ENCODE measurements around the gene AQP1. TPM values are rescaled to one million over a fixed set of nuclear protein-coding genes. Genes with fewer than 3 reads are reported as not detected.

AQP1 gene
- polyA plus RNA-seq, 3 donors = 201 to 251 (median 206) TPM

DNA sequence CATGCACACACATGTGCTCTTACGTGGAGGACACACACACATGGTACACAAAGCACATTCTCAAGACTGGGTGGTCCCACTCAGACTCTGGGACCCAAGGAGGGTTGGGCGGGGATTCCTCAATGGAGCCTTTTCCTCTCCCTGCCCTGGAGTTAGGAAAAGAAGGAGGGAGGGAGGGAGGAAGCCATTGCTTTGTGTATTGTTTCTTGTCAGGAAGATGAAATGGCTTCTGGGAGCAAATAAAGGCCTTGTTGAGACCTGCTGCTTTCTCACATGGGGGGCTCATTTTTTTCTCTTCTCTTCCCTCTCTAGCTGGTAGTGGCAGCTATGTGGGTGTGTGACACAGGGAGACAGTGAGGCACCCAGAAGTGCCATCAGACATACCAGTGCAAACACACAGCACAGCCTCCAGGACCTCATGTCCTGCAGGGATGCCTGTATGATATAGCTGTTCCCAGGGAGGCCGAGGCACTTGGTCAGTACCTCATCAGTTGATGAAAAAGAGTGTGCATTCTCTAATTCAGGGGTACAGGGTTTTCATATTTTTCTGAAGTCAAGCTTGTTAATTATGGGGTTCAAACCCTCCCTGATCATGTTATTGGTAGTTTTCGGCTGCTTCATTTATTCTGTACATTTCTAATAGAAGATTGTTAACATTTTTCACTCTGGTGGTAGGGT is 5.7 kb downstream of the AQP1 start:
- DNase-seq = no peak

DNA sequence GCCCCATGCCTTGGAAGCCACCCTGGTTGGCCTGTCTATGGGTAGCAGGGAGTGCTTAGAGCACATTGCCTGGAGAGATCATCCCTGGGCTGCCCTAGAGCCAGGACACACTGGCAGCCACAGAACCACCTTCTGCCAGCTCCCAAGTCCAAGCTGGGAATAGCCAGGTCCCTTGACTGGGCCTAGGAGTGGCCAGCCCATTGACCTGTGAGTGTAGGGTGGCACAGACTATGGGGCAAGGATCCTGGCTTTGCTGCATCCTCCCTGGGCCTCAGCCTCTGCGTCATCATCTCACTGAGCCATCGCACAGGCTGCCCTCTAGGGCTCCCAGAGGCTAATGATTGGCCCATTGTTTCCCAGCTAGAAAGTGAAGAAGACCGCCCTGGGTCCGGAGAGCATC is 7.0 kb downstream of the AQP1 start:
- no peak for DNase-seq

DNA sequence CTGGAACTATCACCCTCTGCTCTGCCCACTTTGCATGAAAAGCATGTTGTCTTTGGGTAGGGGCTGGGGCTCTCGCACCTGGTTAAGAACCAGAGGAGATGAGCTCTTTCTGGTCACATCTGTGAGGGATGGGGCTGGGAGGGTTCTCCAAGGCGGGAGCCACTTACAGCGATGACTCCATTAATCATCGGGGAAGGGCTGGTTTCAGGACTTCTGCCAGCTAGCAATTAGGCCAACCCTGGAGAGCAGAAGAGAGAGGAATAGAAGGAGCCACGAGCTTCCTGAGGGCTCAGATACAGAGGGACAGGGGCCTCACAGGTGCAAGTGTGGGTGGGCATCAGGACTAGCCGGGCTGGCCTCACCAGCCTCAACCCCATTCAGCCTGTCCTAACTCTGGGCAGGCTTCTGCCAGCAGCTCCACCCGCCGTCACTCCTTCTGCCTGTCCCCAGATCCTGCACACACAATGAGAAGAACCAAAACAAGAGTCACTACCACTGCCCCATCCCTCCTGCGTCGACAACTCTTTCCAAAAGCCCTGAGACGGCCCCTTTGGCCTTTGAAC is 8.4 kb downstream of the AQP1 start:
- DNase-seq = no peak

DNA sequence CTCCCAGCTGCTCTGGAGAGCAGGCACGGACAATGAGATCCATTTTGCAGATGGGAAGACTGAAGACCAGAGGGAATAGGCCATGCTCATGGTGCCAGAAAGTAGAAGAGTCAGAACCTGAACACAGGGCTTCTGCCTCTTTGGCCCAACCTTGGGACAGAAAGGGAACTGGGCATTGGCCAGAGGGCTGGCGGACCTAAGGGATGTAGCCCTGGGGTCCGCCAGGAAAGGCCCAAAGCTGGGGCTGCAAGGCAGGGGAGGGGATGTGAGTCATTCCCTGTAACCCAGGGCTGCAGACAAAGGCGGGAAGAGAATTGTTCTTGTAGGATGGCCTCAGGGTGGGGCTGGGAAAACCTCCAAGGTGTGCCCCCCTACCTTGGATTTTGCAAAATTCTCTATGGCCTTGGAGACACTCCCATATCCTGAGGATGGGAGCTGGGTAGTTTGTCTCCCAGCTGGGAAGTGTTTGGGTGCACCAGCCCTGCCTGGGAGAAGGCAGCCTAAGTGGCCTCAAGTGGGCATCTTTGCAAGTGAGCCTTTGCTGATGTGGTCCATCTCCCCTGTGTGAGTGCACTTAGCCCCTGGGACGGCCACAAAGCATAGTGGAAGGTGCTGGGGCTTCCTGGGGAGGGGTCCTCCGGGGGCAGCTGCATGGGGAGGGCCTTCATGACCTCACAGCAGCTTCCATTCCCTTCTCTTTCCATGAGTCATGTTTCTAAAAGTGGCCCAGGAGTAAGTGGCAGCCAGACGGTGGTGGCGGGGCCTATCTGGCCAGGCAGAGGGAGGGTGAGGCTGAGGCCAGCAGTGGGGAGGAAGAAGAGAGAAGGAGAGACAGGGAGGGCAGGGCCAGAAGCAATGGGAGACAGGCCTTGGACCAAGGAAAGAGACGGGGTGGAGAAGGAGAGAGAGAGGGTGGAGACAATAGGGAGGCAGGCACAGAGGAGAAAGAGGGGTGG is 9.2 kb downstream of the AQP1 start:
- no peak for DNase-seq

DNA sequence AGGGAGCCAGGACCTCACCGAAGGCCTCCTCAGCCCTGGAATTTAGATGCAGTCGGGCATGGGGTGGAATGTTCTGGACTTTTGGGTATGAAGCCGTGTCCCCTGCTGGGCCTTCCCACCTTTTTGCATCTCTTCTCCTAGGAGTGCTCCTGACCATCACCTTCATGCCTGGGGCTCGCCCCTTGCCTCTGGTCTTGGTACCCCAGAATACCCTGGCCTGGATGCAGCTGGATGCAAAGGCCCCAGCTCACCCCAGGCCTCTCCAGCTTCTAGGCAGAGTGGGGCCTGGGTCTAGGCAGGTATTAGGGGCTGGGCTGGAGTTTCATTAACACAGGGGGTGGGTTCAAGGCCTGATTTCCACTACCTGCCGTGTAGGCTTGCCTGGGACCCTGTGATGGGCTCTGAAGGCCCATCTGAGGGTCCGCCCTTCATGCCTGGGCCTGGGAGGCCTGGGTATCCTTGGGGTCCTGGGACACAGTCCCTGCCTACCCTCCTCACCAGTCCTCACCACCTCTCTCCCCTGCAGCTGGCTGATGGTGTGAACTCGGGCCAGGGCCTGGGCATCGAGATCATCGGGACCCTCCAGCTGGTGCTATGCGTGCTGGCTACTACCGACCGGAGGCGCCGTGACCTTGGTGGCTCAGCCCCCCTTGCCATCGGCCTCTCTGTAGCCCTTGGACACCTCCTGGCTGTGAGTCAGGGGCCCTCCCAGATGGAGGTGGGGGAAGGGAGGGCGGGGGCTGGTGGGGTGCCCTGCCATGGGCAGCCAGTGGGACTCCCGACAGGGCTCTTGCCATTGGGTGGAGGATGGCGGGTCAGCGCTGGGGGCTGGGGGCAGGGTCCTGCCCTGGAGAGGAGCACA is 10.1 kb downstream of the AQP1 start:
- no peak for DNase-seq

DNA sequence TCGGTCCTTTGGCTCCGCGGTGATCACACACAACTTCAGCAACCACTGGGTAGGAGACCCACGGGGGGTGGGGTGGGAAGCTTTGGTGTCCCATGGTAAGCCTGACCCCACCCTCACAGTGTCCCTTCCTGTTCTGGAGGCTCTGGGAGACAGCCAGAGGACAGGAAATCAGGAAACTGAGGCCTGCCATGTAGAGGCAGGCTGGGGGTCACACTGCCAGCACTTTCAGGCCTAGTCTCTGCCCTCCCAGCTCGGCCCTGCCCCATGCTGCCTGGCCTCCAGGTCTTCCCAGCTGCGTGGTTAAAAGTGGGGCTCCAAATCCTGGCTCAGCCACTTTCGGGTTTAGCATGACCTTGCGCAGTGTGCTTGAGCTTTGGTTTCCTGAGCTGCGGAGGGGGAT is 10.9 kb downstream of the AQP1 start:
- no peak for DNase-seq

DNA sequence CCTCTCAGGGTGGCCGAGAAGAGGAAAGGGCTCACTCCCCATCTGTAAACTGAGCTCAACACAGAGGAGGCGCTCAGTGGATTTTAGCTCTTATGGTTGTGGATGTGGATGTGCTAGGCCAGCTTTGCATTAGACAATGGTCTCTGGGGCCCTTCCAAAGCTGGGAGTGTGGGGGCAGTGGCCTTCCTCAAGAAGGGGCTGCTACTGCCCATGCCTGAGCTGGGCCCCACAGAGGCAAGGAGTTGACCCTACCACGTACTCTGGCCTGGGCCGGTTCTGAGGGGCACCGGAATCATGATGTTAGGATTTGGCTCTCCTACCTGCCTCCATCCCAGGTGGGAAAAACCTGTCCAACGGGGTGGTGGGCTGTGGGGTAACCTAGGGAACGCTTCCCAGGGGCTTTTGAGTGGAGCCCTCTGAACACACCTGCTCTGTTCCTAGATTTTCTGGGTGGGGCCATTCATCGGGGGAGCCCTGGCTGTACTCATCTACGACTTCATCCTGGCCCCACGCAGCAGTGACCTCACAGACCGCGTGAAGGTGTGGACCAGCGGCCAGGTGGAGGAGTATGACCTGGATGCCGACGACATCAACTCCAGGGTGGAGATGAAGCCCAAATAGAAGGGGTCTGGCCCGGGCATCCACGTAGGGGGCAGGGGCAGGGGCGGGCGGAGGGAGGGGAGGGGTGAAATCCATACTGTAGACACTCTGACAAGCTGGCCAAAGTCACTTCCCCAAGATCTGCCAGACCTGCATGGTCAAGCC is 11.5 kb downstream of the AQP1 start:
- no peak for DNase-seq

DNA sequence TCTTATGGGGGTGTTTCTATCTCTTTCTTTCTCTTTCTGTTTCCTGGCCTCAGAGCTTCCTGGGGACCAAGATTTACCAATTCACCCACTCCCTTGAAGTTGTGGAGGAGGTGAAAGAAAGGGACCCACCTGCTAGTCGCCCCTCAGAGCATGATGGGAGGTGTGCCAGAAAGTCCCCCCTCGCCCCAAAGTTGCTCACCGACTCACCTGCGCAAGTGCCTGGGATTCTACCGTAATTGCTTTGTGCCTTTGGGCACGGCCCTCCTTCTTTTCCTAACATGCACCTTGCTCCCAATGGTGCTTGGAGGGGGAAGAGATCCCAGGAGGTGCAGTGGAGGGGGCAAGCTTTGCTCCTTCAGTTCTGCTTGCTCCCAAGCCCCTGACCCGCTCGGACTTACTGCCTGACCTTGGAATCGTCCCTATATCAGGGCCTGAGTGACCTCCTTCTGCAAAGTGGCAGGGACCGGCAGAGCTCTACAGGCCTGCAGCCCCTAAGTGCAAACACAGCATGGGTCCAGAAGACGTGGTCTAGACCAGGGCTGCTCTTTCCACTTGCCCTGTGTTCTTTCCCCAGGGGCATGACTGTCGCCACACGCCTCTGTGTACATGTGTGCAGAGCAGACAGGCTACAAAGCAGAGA is 12.2 kb downstream of the AQP1 start:
- DNase-seq = no peak

DNA sequence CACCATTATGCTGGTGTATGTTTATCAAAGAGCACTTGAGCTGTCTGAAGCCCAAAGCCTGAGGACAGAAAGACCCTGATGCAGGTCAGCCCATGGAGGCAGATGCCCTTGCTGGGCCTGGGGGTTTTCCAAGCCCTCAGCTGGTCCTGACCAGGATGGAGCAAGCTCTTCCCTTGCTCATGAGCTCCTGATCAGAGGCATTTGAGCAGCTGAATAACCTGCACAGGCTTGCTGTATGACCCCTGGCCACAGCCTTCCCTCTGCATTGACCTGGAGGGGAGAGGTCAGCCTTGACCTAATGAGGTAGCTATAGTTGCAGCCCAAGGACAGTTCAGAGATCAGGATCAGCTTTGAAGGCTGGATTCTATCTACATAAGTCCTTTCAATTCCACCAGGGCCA is 13.0 kb downstream of the AQP1 start:
- no peak for DNase-seq

DNA sequence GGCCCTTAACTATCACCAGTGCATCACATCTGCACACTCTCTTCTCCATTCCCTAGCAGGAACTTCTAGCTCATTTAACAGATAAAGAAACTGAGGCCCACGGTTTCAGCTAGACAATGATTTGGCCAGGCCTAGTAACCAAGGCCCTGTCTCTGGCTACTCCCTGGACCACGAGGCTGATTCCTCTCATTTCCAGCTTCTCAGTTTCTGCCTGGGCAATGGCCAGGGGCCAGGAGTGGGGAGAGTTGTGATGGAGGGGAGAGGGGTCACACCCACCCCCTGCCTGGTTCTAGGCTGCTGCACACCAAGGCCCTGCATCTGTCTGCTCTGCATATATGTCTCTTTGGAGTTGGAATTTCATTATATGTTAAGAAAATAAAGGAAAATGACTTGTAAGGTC is 13.5 kb downstream of the AQP1 start:
- no peak for DNase-seq

DNA sequence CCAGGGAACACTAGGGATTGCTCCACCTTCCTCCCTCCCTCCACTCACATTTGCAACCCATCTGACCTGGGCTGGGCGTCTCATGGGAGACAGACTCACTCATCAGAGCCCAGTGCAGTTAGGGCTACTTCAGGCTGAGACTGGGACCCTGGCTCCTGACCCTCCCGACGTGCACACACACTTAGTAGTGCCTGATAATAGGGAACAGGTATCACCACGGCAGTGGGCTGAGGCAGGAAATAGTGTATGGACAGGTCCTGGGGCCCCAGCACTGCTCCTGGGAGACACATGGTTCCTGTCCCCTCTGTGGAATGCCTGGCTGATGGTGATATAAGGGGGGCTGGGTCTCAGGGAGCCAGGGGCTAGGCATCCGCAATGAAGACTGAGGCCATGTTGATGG is 14.3 kb downstream of the AQP1 start:
- no peak for DNase-seq

DNA sequence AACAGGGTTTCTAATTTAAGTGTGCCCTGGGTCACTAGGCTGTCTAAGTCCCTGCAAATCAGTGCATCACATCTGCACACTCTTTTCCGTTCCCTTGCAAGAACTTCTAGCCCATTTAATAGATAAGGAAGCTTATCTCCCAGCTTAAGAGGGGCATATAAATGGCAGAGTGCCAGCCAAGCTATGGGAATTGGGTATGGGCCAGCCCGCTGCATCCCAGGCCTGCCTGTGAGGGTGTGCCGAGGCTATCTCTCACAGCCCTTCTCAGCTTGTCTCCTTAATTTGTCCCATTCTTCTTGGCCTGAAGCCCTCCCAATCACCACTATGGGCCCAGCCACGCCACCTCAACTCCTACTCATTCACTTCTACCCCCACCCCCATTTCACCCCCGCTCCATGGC is 14.7 kb downstream of the AQP1 start:
- no peak for DNase-seq

DNA sequence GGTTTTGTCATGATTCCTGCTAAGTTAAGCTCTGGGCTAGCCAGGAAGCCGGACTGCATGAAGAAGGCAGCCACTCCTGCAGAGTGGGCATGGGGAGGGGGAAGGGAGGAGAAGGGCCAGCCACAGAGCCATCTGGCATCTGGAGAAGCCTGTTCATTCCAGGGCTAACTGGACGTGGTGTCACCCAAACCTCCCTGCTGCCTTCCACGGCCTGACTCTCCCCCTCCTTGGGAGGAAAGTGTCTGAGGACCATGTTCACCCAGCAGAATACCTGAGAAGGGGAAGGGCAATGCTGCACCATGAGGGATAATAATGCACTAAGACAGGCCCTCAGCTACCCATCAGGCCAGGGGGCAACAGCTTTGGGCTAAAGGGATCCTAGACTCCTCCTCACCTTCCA is 15.4 kb downstream of the AQP1 start:
- no peak for DNase-seq

DNA sequence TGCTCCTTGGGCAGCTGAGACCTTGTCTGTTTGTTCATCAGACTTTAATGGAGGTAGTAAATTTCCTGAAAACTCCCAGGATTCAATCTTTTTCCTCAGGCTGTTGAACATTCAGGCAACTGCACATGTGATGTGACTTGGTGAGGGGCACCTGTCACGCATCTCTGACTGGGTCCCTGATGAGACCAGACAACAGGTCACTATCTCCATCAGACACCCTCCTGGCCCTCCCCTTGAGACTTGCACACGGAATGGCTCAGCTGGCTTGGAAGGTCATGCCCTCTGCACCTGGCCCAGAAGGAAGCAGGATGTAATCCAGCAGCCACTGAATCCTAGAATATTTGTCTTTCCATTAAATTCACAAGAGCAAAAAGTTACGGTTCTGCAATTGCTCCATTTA is 15.9 kb downstream of the AQP1 start:
- DNase-seq = no peak

DNA sequence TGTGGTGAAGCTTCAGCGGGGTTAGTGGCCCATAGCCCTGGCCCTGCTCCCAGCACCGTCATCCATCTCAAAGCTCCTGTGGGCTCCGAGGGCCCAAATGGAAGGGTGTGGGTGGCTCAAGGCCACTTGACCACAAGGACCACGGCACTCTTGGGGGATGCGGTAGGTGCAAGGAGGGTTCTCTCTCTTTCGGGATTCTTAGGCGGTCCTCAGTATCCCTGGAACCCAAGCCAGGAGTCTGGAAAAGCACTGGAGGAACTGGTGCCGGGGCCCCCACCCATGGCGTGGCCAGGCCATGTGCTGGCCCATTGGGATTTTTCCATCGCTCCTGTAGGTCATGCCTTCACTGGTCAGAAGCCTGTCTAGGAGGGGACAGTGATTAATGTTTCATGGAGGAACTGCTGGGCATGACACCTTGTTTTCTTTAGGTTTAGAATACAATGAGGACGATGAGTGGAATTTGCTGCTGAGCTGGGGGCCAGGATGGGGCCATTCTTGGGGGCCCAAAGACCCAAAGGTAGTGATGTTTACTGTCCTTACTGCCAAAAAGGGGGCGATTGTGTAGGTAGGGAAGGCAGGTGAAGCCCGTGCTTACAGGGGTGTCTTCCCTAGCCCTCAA is 16.7 kb downstream of the AQP1 start:
- no peak for DNase-seq

DNA sequence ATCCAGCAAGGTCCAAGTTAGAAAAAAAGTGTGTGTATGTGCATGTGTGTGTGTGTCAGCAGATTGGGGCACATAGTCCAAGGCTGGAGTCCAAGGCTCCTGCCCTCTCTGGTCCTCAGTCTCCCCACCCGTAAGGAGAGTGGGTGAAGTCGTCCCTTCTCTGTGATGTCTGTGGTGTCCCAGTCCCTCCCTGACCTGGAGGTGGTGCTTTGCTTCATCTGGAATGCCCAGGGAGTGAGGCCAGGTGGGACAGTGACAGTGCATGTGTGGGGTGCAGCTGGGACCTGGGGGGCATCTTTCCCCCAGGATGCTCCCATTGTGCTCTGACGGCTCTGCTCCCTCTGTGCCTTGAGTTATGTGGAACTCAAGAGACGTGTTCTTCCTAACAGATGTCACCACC is 18.0 kb downstream of the AQP1 start:
- DNase-seq = no peak

DNA sequence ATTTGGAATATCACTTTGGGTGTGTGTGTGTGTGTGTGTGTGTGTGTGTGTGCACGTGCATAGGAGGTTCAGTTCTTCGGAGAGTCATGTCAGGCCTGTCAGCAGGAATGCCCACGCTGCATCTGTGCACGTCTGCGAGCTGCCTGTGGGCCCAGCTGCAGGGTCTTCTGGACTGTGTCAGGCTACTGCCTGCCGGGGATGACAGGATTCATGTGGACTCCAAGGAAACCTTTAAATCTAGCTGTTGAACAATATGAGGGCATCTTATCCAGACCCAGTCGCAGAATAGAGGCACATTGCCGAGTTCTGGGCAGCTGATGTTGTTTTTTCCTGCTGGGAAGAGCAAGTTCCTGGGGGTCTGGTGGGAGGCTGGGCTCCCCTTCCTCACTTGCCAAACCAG is 19.0 kb downstream of the AQP1 start:
- no peak for DNase-seq

DNA sequence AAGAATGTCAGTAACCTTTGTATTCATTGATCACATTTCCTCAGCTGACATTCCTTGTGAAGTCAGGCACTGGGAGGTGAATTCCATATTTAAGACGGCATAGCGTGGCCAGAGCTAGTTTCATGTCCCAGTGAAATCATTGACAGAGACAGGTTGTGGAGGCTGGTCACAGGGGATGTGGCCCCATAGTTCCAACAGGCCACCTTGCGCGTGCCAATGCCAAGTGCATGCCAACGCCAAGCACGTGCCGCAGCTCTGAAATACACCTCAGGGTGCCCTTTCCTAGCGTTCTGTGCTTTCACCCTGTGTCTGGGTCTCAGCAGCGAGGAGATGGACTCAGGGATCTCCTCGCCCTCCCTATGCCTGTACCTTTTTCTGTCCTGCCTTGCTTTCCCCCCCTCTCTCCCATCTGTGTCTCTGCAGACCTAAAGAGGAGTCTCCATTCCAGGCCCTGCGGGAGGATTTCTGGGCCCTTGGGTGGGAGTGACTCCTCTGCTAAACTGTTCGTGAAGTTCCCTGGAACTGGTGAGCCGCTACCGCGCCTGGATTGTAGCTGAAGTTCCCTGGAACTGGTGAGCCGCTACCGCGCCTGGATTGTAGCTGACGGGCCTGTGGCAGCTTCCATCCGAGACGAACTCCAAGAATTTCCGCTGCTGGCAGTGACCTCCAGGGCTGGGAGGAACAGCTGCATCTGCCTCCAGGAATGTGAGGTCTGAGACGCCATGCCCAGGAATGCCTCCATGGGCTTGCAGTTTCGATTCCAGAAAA is 19.7 kb downstream of the AQP1 start:
- DNase-seq = no peak

DNA sequence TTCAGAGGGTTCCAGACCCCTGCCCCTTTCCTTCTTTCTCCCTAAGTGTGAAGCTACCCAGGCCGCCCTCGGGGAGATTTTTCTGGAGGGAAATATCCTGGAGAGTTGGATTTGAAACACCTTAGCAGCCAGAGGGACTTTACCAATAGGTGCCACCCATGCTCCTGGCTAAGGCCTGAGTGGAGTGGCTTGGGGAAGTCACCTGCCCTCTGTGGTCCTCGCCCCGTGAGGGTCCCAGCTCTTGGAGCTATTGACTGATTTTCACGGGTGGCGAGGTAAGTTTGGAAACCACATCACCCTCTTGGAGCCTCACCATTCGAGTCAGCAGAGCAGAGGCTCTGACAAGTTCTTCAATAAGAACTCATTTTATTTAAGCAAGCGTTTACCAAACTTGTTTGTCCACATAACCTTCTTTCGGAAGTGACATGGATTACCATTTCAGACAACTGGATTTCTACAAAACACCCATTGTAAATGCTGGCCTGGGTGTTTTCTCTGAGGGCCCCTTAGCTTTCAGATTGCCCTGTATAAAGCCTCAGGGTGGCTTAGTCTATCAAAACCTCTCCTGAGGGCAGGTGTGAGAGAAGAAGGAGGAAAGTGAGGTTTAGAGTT is 20.4 kb downstream of the AQP1 start:
- DNase-seq = no peak
